ENCODE data around the gene DEPDC5.
"Not testable (repeated sequence)": the region's sequence is repeated elsewhere in the genome, so short reads cannot be mapped to it uniquely, and the experiment has no call there.

Gene DEPDC5

DNA sequence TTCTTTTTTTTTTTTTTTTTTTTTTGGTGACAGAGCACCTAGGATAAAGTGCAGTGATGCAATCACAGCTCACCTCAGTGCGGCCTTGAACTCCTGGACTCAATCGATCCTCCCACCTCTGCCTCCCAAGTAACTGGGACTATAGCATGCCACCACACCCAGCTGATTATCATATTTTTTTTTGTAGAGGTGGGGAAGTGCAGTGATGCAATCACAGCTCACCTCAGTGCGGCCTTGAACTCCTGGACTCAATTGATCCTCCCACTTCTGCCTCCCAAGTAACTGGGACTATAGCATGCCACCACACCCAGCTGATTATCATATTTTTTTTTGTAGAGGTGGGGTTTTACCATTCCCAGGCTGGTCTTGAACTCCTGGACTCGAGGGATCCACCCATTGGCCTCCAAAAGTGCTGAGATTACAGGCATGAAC is 61.6 kb downstream of the DEPDC5 start:
- not testable (repeated sequence) for DNase-seq (ENCODE audit: low spot score)

DNA sequence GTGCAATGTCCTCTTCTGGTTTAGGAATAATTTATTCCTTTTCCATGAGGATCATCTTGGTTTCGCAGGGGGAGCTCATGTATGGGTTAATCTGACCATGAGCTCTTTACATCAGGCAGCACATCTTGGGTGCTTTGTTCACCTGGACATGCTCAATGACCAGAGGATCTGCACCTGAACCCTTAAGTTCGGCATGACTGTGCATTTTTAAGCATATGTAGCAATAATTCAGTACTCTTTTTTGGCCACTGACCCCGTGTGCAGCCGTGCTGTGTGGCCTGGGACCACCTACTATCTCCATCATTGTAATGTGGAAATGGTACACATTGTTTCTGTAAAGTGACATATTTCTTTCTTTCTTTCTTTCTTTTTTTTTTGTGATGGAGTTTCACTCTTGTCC is 62.9 kb downstream of the DEPDC5 start:
- DNase-seq (ENCODE audit: low spot score), result no peak

DNA sequence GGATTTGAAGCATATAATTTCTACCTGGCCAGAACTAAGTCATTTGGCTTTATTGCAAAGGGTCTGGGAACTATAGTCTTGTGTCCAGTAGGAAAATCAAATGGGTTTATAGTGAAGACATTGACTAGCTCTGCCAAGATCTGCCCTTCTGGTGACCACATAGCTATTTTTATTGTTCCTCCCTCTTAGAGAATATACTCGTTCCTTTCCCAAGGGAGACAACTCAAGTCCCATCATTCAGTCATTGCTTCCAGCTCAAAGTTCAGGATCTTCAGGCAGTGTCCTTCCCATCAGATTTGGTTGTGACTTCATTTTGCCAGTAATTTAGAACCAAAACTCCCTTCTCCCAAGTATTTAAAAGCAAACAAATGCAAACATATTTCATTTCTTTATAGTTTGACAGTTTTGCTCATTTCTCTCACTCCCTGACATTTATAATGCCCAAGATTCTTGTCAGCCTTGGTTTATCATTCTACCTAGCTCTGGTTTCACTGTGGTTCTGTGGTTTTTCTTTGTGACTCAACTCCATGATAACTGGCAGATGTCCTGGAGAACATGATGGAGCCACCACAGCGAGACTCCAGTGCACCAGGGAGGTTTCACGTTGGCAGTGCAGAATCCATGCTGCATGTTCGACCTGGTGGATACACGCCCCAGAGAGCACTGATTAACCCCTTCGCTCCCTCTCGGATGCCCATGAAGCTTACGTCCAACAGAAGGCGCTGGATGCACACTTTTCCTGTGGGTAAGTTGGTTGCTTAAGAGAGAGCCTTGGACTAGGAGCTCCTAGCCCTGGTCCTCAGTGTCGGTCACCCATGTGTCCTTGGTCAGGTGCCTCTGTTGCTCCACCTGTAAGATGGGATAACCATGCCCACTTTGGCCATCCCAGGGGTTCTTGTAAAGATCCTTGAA is 64.9 kb downstream of the DEPDC5 start:
- DNase-seq (ENCODE audit: low spot score), result no peak

DNA sequence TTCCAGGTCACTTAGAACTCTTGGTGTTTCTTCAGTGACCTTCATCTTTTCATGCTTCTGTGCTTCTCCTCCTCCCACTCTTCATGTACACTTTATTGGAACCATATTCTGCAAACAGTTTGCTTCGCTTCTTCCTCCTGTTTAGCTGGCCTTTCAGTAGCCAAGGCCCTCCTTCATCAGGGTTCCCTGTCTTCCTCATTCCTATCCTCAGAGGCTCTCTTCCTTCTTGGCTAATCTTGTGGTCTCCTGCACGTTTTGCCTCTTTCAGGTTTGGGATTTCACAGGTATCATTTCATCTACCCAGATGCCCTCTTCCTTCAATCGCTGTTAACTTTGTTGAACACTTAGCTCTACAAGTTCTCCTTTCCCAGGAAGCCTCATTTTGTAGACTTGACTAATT is 66.8 kb downstream of the DEPDC5 start:
- no peak for DNase-seq (ENCODE audit: low spot score)

DNA sequence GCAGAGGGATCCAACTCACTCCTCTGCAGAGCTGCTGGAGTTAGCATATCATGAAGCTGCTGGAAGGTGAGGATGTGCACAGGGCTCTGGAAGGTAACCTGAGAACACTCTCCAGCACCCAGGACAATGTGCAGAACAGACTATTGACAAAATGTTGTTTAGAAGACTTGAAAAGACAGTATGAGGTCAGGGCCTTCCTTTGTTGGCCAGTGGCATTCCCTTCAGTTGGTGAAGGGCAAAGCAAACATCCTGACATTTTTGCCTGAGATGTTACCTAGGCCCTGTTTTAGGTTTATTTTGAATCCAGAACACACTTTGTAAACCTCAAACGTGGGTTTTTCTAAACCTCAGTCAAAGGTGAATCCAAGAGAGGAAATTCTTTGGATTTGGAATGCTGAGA is 67.8 kb downstream of the DEPDC5 start:
- DNase-seq (ENCODE audit: low spot score), result no peak

DNA sequence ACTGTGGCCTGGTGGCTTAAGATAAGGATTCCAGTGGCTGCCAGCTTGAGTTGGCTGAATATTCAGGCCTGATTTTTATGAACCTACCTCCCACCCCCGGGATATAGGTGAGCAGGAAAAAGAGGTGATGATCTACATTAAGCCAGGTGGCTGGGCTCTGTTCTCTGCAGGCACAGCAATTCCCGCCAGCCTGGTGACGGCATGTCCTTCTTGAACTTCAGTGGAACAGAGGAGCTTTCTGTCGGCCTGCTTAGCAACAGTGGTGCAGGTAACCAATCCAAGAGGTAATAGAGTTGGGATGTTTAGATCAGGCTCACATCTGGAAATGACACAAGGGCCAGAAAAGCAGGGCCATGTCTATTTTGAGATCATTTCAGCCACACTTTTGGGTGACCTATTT is 68.7 kb downstream of the DEPDC5 start:
- DNase-seq (ENCODE audit: low spot score), result no peak

DNA sequence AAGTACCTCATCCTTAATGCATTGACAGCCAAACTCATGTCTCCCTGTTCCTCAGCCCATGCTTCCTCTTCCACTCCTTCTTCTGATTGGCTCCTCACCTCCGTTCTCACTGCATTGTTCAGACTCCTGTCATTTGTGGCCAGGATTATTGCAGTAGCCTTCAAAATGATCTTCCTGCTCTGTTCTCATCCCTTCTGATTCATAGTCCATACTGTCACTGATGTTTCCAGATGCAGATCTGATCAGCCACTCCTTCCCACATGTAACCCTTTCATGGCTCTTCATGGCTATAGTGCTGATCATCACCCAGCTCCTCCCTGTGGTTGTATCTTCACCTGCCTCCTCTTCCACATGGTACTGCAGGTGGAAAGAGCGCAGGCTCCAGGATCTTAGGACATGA is 71.7 kb downstream of the DEPDC5 start:
- no peak for DNase-seq (ENCODE audit: low spot score)

DNA sequence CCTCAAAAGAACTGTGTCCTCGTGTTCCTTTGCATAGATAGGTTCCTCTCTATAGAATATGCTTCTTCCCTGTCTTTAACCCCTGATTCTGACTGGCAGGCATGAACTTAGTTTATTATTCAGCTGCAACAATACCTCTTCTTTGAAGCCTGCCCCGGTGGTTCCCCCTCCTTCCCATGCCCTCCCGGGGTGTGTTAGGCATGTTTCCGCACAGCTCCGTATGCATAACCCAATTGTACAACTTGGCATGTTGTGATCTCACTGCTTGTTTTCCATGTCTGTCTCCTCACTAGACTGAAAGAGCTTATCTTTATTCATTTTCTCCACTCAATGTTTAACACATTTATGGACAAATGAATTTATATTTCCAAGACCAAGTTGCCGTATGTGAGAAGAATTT is 72.6 kb downstream of the DEPDC5 start:
- DNase-seq (ENCODE audit: low spot score), result no peak

DNA sequence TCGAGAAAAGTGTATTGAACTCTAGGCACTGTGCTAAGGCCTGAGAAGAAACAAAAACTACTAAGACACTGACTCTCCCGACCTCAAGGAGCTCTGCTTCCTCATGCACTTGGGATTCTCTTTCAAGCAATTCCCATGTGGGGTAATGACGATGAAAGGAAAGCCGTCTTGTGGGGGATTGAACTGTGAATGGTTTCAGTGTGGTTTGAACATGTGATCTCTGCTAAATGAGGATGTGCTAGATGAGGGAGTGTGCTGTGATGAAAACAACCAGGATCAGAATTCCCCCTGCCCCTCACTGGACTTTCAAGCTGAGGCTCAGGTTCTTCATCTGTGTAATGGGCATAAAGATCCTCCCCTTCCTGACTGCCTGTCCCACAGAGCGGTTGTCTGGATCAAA is 74.9 kb downstream of the DEPDC5 start:
- no peak for DNase-seq (ENCODE audit: low spot score)

DNA sequence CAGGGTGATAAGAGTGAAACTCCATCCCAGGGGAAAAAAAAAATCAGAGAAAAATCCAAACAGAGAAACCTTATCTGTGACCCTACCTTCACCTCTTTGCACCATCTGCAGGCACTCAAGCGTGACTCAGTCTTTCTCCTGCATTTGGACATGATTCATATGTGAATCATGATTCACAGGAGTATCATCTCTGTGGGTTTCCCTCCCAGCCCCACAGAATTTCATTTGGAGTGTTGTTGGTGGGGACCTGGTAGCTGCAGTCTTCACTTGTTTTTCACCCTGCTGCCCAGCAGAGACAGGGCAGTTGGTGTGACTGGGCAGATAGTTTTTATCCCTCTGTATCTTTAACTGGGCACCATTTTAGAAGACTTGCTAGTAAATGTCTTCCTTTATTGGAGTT is 75.7 kb downstream of the DEPDC5 start:
- no peak for DNase-seq (ENCODE audit: low spot score)

DNA sequence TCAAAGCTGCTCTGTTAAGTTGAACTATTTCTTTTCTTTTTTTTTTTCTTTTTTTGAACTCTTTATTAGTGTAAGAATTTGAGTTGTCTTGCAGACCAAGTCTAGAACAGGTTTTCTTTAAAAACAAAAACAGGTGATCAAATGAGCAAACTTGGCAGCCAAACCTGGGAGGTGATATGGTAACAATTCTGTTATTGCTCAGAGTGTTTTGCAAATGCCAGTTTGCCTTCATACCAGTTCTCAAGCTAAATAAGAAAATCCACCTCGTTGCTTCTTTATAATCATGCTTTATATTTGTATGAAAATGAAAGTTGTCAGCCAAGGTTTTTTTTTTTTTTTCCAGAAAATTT is 76.9 kb downstream of the DEPDC5 start:
- DNase-seq (ENCODE audit: low spot score), result no peak

DNA sequence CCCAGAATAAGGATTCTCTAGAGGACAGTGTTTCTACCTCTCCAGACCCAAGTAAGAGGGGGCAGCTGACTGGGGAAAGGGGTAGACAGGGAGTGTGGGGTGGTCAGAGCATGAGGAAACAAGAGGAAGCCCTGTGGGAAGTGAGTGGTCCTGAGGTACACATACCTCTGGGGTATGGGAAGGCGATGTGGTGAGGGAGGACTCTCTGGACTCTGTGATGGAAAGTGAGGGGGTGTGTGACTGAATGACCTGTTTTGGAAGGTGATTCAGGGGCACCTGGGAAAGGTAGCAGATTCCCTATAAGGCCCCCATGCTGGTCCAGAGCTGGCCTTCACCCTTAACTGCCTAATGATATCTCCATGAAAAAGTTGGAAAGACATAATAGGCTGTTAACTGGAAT is 80.1 kb downstream of the DEPDC5 start:
- no peak for DNase-seq (ENCODE audit: low spot score)

DNA sequence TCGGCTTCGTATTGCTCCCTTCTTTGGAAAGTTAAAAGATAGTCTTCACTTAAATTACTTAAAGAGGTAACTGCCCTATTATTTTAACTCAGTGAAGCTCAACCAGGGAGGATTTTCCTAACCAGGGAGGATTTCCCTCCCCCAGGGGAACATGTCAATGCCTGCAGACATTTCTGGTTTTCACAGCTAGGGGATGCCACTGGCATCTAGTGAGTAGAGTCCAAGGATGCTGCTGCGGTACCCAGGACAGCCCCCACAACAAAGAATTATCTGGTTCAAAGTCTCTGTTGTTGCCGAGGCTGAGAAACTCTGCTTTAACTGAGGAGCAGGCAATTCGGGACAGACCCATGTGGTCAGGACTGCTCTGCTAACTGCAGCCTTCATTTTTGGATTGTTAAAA is 82.2 kb downstream of the DEPDC5 start:
- DNase-seq (ENCODE audit: low spot score), result no peak

DNA sequence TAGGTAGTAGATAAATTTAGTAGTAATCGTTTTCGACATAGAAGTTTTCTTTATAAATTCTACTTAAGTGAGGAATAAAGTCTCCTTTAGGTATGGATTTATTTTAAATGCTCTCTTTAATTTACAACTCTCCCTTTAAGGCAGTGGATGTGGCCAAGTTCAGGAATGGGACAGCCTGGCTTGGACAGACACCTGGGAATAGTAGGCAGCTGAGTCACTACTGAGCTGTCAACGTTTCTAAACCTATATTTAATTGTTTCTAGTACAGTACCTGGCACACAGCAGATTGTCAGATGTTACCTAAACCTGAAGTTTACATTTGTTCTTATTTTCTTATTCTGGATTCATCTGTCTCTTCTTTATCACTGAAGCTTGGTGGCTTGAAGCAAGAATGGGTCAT is 85.1 kb downstream of the DEPDC5 start:
- no peak for DNase-seq (ENCODE audit: low spot score)

DNA sequence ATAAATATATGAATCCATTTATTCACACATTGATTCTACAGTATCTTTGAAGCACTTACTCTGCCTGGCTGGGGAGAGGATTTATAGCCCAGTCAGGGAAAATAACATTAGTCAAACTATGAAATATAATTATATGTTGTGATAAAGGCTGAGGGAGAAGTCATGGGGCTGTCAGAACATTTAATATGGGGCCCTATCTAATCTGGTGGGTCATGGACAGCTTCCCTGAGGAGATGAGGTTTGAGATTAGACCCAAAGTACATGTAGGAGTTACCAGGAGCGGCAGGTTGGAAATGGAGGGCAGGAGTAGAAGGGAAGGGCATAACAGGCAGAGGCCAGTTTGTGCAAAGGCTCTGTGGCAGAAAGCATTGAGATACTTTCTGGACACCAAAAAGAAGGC is 86.2 kb downstream of the DEPDC5 start:
- DNase-seq (ENCODE audit: low spot score), result no peak

DNA sequence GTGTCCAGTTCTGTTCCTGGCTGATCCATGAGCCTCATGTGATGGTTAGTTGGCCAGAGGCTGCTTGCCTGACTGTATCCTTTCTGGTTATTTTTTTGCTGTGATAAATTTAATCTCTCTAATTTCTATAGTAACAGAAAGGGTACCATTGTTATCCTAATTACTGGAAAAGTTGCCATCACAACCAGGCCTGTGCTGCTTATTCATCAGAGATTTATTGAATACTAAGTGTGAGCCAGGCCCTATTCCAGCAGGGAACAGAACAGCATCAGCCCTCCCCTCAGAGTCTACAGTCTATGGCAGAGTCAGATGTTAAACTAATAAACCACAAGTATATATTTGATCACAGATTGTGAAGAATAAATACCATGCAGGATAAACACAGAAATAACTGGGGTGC is 86.8 kb downstream of the DEPDC5 start:
- no peak for DNase-seq (ENCODE audit: low spot score)

DNA sequence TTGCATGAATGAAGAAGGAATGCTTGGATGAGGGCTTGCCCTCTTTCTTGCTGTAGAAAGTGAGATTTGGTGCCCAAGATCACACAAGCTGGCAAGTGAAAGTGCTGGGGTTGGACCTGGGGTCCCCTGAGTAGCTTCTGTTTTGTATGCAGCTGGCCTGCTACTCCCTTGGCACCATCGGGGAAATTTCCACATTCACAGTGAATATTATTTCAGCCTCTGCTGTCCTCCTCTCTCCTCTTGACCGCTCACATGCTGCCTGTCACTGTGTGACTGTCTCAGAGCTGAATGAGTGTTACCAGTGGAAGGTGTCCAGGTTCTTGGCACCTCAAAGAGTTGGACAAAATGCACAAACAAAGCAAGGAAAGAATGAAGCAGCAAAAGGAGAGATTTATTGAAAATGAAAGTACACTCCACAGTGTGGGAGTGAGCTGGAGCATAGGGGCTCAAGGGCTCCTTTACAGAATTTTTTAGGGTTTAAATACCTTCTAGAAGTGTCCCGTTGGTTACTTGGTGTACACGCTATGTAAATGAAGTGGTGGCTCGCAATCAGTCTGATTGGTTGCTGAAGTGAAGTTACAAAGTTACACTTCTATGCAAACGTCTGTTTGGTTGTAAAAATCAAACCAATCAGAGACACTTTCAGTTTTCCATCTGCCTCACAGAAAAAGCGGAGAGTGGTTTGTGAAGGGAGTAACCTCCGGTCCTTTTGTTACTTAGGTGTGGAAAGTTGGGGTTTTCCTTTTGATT is 87.4 kb downstream of the DEPDC5 start:
- DNase-seq (ENCODE audit: low spot score), result no peak

DNA sequence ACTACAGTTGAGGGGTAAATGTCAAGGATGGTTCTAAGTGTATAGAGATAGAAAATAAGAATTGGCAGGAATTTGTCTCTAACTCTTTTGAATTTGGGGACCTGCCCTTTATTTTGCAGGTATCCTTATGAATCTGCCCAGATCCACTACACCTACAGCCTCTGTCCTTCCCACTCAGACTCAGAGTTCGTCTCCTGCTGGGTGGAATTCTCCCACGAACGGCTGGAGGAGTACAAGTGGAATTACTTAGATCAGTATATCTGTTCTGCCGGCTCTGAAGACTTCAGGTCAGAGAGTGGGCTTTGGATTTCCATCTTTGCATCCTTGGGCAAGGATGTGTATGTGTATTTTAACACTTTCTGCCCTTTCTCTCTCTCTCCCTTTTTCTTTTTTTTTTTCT is 89.7 kb downstream of the DEPDC5 start:
- DNase-seq (ENCODE audit: low spot score), result no peak

DNA sequence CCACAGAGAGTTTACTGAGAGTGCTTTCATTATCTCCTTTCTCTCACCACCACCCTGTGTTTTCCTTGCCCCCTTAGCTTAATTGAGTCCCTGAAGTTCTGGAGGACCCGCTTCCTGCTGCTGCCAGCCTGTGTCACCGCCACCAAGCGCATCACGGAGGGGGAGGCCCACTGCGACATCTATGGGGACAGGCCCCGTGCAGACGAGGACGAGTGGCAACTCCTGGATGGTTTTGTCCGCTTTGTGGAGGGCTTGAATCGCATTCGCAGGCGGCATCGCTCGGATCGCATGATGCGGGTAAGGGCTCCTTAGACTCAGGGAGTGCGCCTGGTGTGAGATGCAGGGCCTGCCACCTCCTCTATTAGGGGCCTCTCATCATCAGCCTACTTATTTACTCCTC is 91.1 kb downstream of the DEPDC5 start:
- no peak for DNase-seq (ENCODE audit: low spot score)

DNA sequence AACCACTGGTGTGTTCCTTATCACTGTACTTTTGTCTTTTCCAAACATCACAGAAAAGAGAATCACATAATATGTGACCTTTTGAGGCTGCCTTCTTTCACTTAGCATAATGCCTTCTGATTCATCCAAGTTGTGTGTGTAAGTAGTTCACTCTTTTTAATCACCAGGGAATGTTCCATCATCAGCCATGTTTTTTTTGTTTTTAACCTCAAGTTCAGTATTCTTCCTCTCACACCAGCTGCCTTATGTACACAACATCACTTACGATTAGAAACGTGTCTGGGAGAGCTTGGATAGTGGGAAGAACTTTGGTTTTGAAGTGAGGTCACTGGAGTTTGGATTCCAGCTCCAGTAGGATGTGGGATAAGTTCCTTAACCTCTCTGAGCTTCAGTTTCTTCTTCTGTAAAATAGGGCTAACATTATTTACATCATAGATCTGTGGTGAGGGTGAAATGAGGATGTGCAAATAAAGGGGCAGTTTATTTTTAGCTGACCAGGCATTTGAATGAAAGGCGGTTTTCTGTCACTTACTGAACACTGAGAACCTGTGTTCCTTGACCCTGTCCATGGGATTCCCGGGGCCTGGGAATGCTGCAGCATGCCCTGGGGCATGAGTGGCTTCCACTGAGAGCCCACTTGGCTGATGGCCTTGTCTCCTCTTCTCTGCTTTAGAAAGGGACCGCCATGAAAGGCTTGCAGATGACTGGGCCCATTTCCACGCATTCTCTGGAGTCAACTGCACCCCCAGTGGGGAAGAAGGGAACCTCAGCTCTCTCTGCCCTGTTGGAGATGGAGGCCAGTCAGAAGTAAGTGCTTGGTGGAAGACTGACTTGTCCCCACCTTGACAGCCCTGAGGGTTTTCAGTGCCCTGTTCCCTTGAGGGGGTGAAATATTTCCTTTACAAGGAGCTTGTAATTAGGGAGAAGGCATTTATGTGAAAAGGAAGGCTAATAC is 92.6 kb downstream of the DEPDC5 start:
- DNase-seq (ENCODE audit: low spot score), result no peak

DNA sequence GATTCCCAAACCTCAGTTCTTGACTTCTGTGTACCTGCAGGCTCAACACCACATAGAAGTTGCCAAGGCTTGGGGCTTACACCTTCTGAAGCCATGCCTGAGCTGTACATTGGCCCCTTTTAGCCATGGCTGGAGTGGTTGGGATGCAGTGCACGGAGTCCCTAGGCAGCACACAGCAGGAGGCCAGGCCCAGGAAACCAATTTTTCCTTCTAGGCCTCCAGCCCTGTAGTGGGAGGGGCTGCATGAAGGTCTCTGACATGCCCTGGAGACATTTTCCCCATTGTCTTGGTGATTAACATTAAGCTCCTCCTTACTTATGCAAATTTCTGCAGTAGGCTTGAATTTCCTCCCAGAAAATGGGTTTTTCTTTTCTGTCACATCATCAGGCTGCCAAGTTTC is 94.6 kb downstream of the DEPDC5 start:
- no peak for DNase-seq (ENCODE audit: low spot score)

DNA sequence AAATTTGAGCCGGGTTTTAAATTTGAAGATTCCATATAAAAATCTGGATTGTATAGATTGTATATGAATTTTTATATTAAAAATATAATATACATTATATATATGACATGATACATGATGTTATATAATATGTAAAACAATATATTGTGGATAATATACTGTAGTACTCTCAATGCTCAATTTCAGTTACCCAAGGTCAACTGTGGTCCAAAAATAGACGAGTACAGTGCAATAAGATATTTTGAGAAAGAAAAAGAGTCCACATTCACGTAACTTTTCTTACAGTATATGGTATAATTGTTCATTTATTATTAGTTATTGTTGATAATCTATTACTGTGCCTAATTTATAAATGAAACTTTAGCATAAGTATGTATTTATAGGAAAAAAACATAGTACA is 96.3 kb downstream of the DEPDC5 start:
- DNase-seq (ENCODE audit: low spot score), result no peak
